Measurements from ENCODE around the gene TXNRD3.

GRCh38 chr3:126676919-126677705, 22.2 kb upstream of the TXNRD3 start:
- TF ChIP-seq ELF4 (IDR thresholded peaks at IDR 0.05), result no peak
- no peak for TF ChIP-seq SP1 (IDR thresholded peaks at IDR 0.05)
- no peak for TF ChIP-seq FOXK2 (IDR thresholded peaks at IDR 0.05)
- TF ChIP-seq ZNF384 (IDR thresholded peaks at IDR 0.05), result no peak
- TF ChIP-seq PKNOX1 (IDR thresholded peaks at IDR 0.05), result no peak
- no peak for TF ChIP-seq ARNT (IDR thresholded peaks at IDR 0.05)
- no peak for TF ChIP-seq BHLHE40 (IDR thresholded peaks at IDR 0.05; ENCODE audit: borderline replicate concordance)
- TF ChIP-seq CTBP1 (IDR thresholded peaks at IDR 0.05; ENCODE audit: borderline replicate concordance), result no peak
- TF ChIP-seq NFRKB (IDR thresholded peaks at IDR 0.05), result no peak
- no peak for TF ChIP-seq TARDBP (IDR thresholded peaks at IDR 0.05)
